Fibroblast of lung (primary cell): Measurements from ENCODE around the gene TMEM31. TPM values are rescaled to one million over a fixed set of nuclear protein-coding genes. Genes with fewer than 3 reads are reported as not detected.

Source experiments
- DNase-seq, 2 donors: peaks; one replicate each; pipeline versions ENCODE4 v3.0.0 to v3.0.0-alpha.2; 2010; ENCODE audit warnings: low read depth in 2 of 2
- H2AFZ ChIP-seq: 2 replicates; pipeline ENCODE4 v1.5.1; 2012; ENCODE audit warnings: low read length, control low read depth, inconsistent platforms
- H3K27ac ChIP-seq: 2 replicates; pipeline ENCODE4 v1.5.1; 2011; ENCODE audit warnings: low read length, control low read depth; ENCODE audit not compliant: insufficient read depth
- H3K27me3 ChIP-seq: 2 replicates; pipeline ENCODE4 v1.5.1; 2011; ENCODE audit warnings: mild to moderate bottlenecking, low read length; ENCODE audit not compliant: control insufficient read depth, insufficient read depth
- H3K36me3 ChIP-seq: 2 replicates; pipeline ENCODE4 v1.5.1; 2011; ENCODE audit warnings: low read length; ENCODE audit not compliant: control insufficient read depth, insufficient read depth
- H3K4me1 ChIP-seq: 2 replicates; pipeline ENCODE4 v1.5.1; 2011; ENCODE audit warnings: low read length; ENCODE audit not compliant: control insufficient read depth, insufficient read depth; ENCODE audit errors: extremely low read depth
- H3K4me2 ChIP-seq: 2 replicates; pipeline ENCODE4 v1.5.1; 2011; ENCODE audit warnings: low read length, control low read depth; ENCODE audit not compliant: insufficient read depth; ENCODE audit errors: extremely low read depth
- H3K4me3 ChIP-seq, 4 experiments: fragments of 200-600 bp in 1 of 4; sonication (generic) in 1 of 4; replicated peaks in 1 of 4; 2 replicates each; pipeline ENCODE4 v1.5.1; 2011 to 2016; ENCODE audit warnings: low read length in 4 of 4, low read depth in 3 of 4, mild to moderate bottlenecking in 3 of 4, control low read depth in 2 of 4, inconsistent platforms in 1 of 4, mixed read lengths in 1 of 4; ENCODE audit not compliant: insufficient read depth in 1 of 4; ENCODE audit errors: control extremely low read depth in 1 of 4
- H3K79me2 ChIP-seq: 2 replicates; pipeline ENCODE4 v1.5.1; 2012; ENCODE audit warnings: mild to moderate bottlenecking, low read length, inconsistent platforms; ENCODE audit not compliant: control insufficient read depth, insufficient read depth
- H3K9ac ChIP-seq: 2 replicates; pipeline ENCODE4 v1.5.1; 2011; ENCODE audit warnings: mild to moderate bottlenecking, low read length, control low read depth; ENCODE audit not compliant: insufficient read depth
- H3K9me3 ChIP-seq: 2 replicates; pipeline ENCODE4 v1.5.1; 2012; ENCODE audit warnings: low read depth, low read length; ENCODE audit not compliant: control insufficient read depth, insufficient read depth
- H4K20me1 ChIP-seq: 2 replicates; pipeline ENCODE4 v1.5.1; 2011; ENCODE audit warnings: low read length; ENCODE audit not compliant: control insufficient read depth, insufficient read depth; ENCODE audit errors: extremely low read depth
- EZH2 ChIP-seq: IDR thresholded peaks from 2 replicates; pipeline ENCODE4 v1.5.1; 2012; ENCODE audit warnings: low read length, control low read depth, mild to moderate bottlenecking; ENCODE audit errors: missing control alignments
- polyA minus RNA-seq: library from RNA; depleted of rRNA, polyadenylated mRNA; stranded (reverse); fragments of >200 nt; gene quantifications from 2 replicates; pipeline ENCODE4 v1.2.3, GENCODE V29; 2011; ENCODE audit warnings: low replicate concordance
- polyA plus RNA-seq, 2 donors: library from polyadenylated mRNA; depleted of rRNA in 1 of 2; stranded (reverse) in 1 of 2; unstranded in 1 of 2; fragments of >200 nt; gene quantifications; 2 replicates each; pipeline ENCODE4 v1.2.1, GENCODE V29; 2011 to 2012; ENCODE audit warnings: missing spikeins in 1 of 2
- total RNA-seq: library from RNA; depleted of rRNA; stranded (reverse); fragments of >200 nt; gene quantifications from 2 replicates; pipeline ENCODE4 v1.2.1, GENCODE V29; 2014
- TF ChIP-seq, protein P1 (sequence below), 2 donors: IDR thresholded peaks in 1 of 2; conservative IDR thresholded peaks in 1 of 2; 1 replicate in 1 of 2; 2 replicates in 1 of 2; pipeline ENCODE4 v1.5.1; 2011 to 2012; ENCODE audit warnings: low read length in 2 of 2, control low read depth in 1 of 2, inconsistent platforms in 1 of 2, low read depth in 1 of 2, mild to moderate bottlenecking in 1 of 2

The TMEM31 gene, protein sequence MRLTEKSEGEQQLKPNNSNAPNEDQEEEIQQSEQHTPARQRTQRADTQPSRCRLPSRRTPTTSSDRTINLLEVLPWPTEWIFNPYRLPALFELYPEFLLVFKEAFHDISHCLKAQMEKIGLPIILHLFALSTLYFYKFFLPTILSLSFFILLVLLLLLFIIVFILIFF
- total RNA-seq, result not detected in 2 replicates
- 0.10 TPM in 1 of 2 replicates, not detected in the other for polyA plus RNA-seq
- polyA plus RNA-seq (2012), result not detected in 2 replicates
- polyA minus RNA-seq, result not detected in 2 replicates

DNA sequence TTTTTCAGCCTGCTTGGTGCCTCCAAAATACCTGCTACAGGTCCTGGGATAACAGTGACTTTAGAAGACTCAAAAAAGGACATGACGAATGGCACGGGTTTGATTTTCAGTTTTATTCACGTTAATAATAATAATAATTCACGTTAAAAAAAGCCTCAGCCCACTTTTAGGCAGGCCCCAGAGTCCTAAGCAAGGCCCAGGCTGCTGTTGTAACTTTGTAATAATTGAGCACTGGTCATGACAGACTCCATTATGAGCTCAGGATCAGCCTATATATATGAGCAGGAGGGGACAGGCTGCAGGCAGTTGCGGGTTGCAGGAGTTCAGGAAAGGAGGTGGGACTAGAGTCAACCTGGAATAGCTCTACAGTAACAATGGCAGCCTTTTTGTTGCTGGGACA, at the start of gene TMEM31:
Gene TMEM31, plus strand, starts transcription at position 301 of the 400 bp plus-strand sequence. CDS start 1,350 bp downstream, outside the sequence.
- no peak within 1 kb of the TSS for H3K4me2 ChIP-seq
- DNase-seq, result no peak
- H3K79me2 ChIP-seq, result no peaks in the 10 kb centered on the region
- no peak within 1 kb of the TSS for H3K9ac ChIP-seq
- no peaks in the 10 kb centered on the region for H4K20me1 ChIP-seq
- no peak within 1 kb of the TSS for H3K4me3 ChIP-seq
- no peak within 1 kb of the TSS for H3K27ac ChIP-seq
- H3K4me1 ChIP-seq, result no peaks in the 10 kb centered on the region
- H3K9me3 ChIP-seq, result no peaks in the 10 kb centered on the region
- H2AFZ ChIP-seq, result no peak within 1 kb of the TSS
- TF ChIP-seq, protein P1, sequence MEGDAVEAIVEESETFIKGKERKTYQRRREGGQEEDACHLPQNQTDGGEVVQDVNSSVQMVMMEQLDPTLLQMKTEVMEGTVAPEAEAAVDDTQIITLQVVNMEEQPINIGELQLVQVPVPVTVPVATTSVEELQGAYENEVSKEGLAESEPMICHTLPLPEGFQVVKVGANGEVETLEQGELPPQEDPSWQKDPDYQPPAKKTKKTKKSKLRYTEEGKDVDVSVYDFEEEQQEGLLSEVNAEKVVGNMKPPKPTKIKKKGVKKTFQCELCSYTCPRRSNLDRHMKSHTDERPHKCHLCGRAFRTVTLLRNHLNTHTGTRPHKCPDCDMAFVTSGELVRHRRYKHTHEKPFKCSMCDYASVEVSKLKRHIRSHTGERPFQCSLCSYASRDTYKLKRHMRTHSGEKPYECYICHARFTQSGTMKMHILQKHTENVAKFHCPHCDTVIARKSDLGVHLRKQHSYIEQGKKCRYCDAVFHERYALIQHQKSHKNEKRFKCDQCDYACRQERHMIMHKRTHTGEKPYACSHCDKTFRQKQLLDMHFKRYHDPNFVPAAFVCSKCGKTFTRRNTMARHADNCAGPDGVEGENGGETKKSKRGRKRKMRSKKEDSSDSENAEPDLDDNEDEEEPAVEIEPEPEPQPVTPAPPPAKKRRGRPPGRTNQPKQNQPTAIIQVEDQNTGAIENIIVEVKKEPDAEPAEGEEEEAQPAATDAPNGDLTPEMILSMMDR (conservative IDR thresholded peaks at IDR 0.05 in 1 of 2, IDR thresholded peaks at IDR 0.05 in 1 of 2; ENCODE audit: low read depth in 1 of 2, low read length in 2 of 2), result no peak
- TF ChIP-seq EZH2, result no peak
- H3K27me3 ChIP-seq, result no peaks in the 10 kb centered on the region
- no peaks in the 10 kb centered on the region for H3K36me3 ChIP-seq

DNA sequence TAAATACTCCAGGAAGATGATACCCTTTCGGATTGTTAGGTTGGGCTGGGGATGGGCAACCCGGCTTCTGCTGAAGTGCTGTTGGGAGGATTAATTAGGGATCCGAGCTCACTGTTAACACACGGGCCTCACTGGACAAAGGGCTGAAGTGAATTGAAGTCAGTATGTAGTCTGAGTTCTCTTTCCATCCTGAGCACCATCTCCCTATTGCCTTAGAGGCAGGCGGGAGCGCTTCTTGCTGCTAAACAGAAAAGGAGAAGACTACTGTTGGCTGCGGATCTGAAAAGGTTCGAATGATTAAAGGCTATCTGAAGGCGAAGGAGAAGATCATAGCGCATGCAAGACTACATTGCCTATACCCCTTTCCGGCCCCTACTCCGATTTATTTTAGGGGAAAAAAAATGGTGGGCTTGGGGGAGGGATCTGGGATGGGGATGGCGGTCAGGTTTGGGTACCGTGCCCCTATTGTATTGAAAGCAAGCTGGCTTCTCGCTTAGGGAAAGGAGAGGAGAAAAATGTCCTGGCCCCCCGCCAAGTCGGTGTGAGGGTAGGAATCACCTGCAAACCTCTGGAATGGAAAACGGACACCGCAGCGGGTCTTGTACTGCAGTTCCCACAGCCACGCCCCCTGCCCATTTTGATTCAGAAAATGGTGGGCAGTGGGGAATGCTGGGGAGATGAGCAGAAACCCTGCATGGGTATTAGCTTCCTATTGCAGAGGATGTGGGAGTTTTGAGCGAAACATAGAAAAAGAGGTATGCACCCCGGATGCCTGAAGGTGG, 46.5 kb upstream of the TMEM31 start:
- Histone ChIP-seq H2AFZ (no peak overlapping the region), H3K4me2 (no peak overlapping the region), H3K27ac (no peak overlapping the region), H3K4me3 (no peak overlapping the region), H3K36me3 (no peaks in the 10 kb centered on the region), H4K20me1 (no peaks in the 10 kb centered on the region), H3K9me3 (no peaks in the 10 kb centered on the region), H3K4me1 (no peaks in the 10 kb centered on the region), H3K27me3 (no peaks in the 10 kb centered on the region), H3K79me2 (no peaks in the 10 kb centered on the region), H3K9ac (no peak overlapping the region)
- no peak for DNase-seq
- TF ChIP-seq EZH2, result no peak

DNA sequence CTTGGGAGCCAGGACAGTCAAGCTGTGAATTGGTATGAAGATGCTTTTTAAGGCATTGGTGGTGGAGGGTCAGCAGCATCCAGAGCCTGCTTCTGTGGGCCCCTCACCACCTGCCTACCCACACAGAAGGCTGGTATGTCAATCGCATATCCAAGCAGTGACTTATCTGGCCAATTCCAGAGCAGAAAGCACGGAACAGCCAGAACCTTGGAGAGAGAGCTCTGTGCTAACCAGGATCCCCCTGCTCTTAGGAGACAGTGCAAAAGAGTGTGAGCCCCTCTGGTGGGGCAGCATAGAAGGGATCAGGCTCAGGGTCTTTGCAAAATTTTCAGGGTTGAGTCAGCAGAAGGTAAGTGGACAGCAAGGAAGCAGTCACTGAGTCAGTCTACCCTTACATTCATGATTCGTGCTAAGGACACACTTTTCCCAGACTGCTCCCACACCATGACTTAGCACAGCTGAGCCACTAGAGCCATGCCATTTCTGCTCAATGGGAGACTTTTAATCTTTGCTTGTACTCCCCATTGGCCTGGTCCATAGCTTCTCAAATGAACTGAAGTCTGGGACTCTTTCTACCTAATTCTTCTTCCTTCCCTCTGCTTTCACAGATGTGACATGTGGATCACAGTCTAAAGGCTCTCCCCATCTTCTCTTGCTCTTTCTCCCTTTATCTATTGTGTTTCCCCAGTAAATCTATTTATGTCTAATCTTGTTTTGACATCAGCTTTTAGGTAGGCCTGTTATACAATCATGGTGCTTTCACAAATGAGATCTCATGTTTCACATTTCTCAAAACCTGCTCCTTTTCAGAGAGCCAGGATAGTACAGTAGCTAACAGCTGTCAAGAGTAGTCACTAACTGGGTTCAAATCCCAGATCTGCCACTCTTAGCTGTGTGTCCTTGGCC, 44.3 kb upstream of the TMEM31 start:
- H3K79me2 ChIP-seq, result no peaks in the 10 kb centered on the region
- no peaks in the 10 kb centered on the region for H4K20me1 ChIP-seq
- no peak overlapping the region for H3K27ac ChIP-seq
- no peaks in the 10 kb centered on the region for H3K36me3 ChIP-seq
- no peak overlapping the region for H2AFZ ChIP-seq
- no peak overlapping the region for H3K9ac ChIP-seq
- no peaks in the 10 kb centered on the region for H3K4me1 ChIP-seq
- TF ChIP-seq, protein P1 (conservative IDR thresholded peaks at IDR 0.05 in 1 of 2, IDR thresholded peaks at IDR 0.05 in 1 of 2; ENCODE audit: low read depth in 1 of 2, low read length in 2 of 2), result no peak
- TF ChIP-seq EZH2, result no peak
- no peak for DNase-seq
- H3K4me3 ChIP-seq, result no peak overlapping the region
- H3K27me3 ChIP-seq, result no peaks in the 10 kb centered on the region
- no peaks in the 10 kb centered on the region for H3K9me3 ChIP-seq
- H3K4me2 ChIP-seq, result no peak overlapping the region
